ENCODE measurements around the gene CCT6B. TPM values are rescaled to one million over a fixed set of nuclear protein-coding genes. Genes with fewer than 3 reads are reported as not detected.

The CCT6B gene
- total RNA-seq, 2 donors from 2014 or later, result 0.67 to 2.3 TPM

GRCh38 chr17:34909040-34909439 lies 52.2 kb downstream of the CCT6B start:
- no peaks in the 10 kb centered on the region for H3K27me3 ChIP-seq
- H3K4me3 ChIP-seq, result no peak overlapping the region
- H3K36me3 ChIP-seq, result no peaks in the 10 kb centered on the region
- H3K27ac ChIP-seq, result no peak overlapping the region
- no peaks in the 10 kb centered on the region for H3K9me3 ChIP-seq
- no peak overlapping the region for H3K9ac ChIP-seq (ENCODE audit: low read depth in 2 of 2, low read length in 2 of 2)
- intact Hi-C loops (cut with DNase I), result no loop called here
- no peaks in the 10 kb centered on the region for H3K4me1 ChIP-seq
- no peak for DNase-seq
- no peak for TF ChIP-seq CTCF (IDR thresholded peaks at IDR 0.05)

GRCh38 chr17:34902831-34903547 lies 58.3 kb downstream of the CCT6B start:
- Histone ChIP-seq H3K4me1 (no peaks in the 10 kb centered on the region), H3K27me3 (no peaks in the 10 kb centered on the region), H3K36me3 (no peaks in the 10 kb centered on the region), H3K9ac (ENCODE audit: low read depth in 2 of 2, low read length in 2 of 2) (no peak overlapping the region), H3K27ac (no peak overlapping the region), H3K9me3 (no peaks in the 10 kb centered on the region), H3K4me3 (no peak overlapping the region)
- intact Hi-C loops (cut with DNase I), result no loop called here
- no peak for TF ChIP-seq CTCF (IDR thresholded peaks at IDR 0.05)
- no peak for DNase-seq

- Histone ChIP-seq H3K4me3 (no peak overlapping the region), H3K27ac (no peak overlapping the region), H3K36me3 (no peaks in the 10 kb centered on the region), H3K27me3 (no peaks in the 10 kb centered on the region), H3K9me3 (no peaks in the 10 kb centered on the region), H3K9ac (ENCODE audit: low read depth in 2 of 2, low read length in 2 of 2) (no peak overlapping the region), H3K4me1 (no peaks in the 10 kb centered on the region)
- no peak for DNase-seq
- no peak for TF ChIP-seq CTCF (IDR thresholded peaks at IDR 0.05)
- intact Hi-C loops (cut with DNase I), result no loop called here
These were observed 61.5 kb downstream of the CCT6B start for GRCh38 chr17:34899643-34900291.

- Histone ChIP-seq H3K36me3 (no peaks in the 10 kb centered on the region), H3K4me1 (no peaks in the 10 kb centered on the region), H3K27ac (no peak overlapping the region), H3K27me3 (peaks cover 3% of the 10 kb centered on the region), H3K9me3 (no peaks in the 10 kb centered on the region), H3K4me3 (no peak overlapping the region), H3K9ac (ENCODE audit: low read depth in 2 of 2, low read length in 2 of 2) (no peak overlapping the region)
- TF ChIP-seq CTCF (IDR thresholded peaks at IDR 0.05), result no peak
- intact Hi-C loops (cut with DNase I), result no loop called here
- DNase-seq, result no peak
These were observed 65.9 kb downstream of the CCT6B start for GRCh38 chr17:34895383-34895782.

GRCh38 chr17:34894964-34895363 lies 66.3 kb downstream of the CCT6B start:
- H3K9me3 ChIP-seq, result no peaks in the 10 kb centered on the region
- H3K36me3 ChIP-seq, result no peaks in the 10 kb centered on the region
- H3K4me1 ChIP-seq, result no peaks in the 10 kb centered on the region
- no peak for DNase-seq
- no peak for TF ChIP-seq CTCF (IDR thresholded peaks at IDR 0.05)
- no peak overlapping the region for H3K4me3 ChIP-seq
- H3K9ac ChIP-seq (ENCODE audit: low read depth in 2 of 2, low read length in 2 of 2), result no peak overlapping the region
- H3K27ac ChIP-seq, result no peak overlapping the region
- intact Hi-C loops (cut with DNase I), result no loop called here
- peaks cover 3% of the 10 kb centered on the region for H3K27me3 ChIP-seq
